T47D (cell line): ENCODE results near the gene UBE2QL1.

Source experiments
- DNase-seq, 2 experiments: peaks; one replicate each; pipeline versions ENCODE4 v3.0.0 to v3.0.0-alpha.2; 2011 to 2012; ENCODE audit warnings: low read depth in 1 of 2, low spot score in 1 of 2
- JUND ChIP-seq: IDR thresholded peaks from 2 replicates; pipeline ENCODE4 v1.6.1; 2012; ENCODE audit warnings: low read depth
- in situ Hi-C: cut with HindIII; loops from 2 replicates; pipeline ENCODE4 v1.10.0; 2016; ENCODE audit warnings: low sequenced_read_pairs, low pct_unique_long_range_greater_than_20kb

The UBE2QL1 gene

DNA sequence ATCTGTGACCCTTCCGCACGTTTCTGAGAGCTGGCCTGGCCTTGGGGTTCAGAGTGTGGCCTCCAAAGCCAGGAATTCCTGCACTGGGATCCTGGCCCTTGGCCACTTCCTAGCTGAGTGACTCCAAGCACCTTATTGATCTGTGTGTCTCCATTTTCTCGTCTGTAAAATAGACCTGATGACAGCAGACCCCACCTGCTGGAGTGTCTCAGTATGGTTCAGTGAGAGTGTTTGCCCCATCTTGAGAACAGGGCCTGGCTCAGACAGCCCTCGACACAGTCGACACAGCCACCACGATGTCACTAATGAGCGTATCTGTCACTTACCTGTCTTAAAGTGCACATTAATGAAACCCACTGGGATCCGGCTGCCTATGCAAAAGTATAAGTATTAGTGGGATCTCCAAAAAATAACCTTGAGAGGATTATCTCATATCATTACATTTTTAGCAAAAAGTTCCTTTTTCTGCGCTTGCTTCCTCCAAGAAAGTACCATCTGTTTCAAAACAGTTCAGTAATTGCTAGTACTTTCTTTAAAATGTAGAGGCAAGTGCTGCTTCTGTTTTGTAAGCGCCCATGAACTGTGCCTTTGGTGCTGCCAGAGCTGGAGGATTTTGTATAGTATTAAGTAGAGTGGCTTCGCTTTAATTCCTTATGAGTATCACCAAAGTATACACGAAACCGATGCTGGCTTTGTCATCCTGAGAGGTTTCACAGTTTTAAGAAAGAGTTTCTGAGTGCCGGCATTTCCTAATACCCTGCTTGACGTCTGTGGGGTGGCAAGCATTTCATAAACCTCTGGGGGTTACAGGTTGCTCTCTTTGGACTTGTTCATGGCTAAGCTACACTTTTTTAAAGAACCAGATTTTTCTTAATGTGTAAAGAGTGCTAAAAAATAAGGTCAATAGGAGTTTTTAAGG is 31.7 kb downstream of the UBE2QL1 start:
- no peak for TF ChIP-seq JUND
- peak in 1 of 2 experiments; percentile 21 for DNase-seq
- in situ Hi-C loops = no loop called here

DNA sequence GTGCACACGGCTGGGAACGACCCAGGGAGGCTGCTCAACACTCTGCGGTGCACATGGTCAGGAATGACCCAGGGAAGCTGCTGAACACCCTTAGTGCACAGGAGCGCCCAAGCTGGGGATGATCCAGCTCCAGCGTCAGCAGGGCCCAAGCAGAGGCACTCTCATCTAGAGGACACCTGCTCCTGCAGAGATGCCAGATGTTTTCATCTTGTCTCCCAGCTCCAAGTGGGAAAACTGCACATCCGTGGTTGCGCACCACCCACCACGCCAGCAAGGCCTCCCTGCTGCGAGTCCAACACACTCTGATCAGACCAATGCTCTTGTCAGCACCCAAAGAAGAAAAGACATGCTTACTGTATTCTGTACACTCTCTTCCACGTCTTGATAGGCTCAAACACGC is 34.1 kb downstream of the UBE2QL1 start:
- in situ Hi-C loops = no loop called here
- DNase-seq = no peak
- TF ChIP-seq JUND = no peak

DNA sequence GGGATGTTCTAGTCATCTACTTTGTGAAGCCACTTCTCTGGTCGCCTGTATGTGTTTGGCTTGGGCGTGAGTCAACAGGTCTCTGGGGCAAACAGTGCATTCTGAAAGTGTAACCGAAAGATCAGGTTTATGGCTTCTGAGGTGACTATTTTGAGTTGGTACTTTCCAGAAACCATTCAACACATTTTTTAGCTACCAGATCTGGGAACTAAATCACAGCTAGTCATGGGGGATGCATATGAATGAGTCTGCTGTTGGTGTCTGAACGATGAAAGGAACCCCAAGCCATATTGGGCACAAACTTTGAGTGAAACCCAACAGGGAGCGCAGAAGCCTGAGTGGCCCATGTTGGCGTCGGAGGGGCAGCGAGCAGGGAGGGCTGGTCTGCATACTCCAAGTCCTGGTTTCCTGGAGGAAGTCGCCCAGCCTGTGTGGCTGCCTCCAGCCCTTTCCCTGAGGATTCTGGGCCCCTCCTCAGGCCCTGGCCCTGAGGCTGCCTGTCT is 35.3 kb downstream of the UBE2QL1 start:
- in situ Hi-C loops = no loop called here
- no peak for DNase-seq
- TF ChIP-seq JUND = no peak

DNA sequence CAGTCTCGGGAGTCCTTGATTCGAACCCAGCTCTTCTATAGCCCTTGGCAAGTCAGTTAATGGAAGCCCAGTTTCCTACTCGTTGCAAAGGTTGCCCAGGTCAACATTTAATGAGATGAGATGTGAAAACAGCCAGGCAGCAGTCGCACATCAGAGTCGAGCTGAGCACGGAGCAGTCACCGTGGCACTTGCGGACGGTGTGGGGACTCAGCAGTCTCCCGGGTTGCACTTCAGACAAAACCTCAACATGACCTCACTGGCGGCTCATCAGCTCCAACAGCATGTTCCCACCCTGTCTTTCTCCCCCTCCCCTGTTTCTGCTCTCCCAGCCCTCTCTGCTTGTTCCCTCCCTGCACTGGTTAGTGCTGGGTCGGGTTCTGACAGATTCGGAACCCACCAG is 35.8 kb downstream of the UBE2QL1 start:
- no peak for TF ChIP-seq JUND
- in situ Hi-C loops = no loop called here
- DNase-seq = no peak

DNA sequence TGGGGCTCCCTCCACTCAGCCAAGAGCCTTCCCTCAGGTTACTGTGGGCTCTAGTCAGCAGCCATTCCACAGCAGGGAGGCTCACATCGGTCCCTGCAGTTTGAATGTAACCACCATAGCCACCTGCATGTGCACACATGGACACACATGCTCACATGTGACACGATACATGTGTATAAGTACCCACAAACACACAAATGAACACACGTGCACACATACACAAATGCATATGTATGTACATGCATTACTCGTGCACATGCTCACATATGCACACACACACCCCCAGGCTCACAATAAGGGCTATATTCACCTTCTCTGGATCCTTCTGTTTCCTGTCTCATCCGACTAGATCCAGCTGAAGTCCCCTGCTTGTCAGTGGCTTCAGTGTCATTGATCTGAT is 36.2 kb downstream of the UBE2QL1 start:
- no peak for DNase-seq
- in situ Hi-C loops = no loop called here
- TF ChIP-seq JUND = no peak

DNA sequence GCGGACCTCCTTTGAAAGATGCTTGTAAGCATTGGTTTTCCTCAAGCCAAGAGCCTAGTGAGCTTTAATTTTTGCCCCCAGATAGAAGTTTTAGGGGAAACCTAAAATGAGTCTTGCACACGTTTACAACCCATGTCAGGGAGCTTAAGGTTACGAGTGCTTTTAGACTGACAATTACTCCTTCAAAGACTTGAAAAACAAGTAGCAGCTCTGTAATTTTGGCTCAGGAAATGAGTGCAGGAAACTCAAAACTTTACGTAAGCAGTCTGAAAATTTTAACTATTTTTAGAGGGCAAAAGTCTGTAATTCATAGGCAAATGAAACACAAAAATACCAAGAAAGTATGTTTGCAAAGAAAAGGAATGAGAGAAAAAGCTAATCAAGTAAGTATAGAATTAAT is 36.8 kb downstream of the UBE2QL1 start:
- in situ Hi-C loops = no loop called here
- TF ChIP-seq JUND = no peak
- DNase-seq = no peak

DNA sequence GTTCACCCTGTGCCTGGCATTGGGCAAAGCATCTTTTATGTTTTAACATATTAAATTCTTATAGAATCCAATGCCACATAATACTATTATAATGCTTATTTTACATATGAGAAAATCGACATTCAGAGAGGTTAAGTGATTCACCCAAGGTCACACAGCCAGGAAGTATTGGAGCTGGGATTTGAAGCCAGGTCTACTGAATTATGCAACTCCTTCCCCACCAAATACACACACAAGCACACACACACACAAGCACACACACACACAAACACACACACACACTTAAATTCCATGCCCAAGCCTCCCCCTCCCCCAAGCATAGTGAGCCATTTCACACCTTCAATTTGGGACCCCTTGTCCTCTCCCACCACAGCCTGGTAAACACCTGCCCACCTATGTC is 37.4 kb downstream of the UBE2QL1 start:
- DNase-seq = no peak
- TF ChIP-seq JUND = no peak
- in situ Hi-C loops = no loop called here

DNA sequence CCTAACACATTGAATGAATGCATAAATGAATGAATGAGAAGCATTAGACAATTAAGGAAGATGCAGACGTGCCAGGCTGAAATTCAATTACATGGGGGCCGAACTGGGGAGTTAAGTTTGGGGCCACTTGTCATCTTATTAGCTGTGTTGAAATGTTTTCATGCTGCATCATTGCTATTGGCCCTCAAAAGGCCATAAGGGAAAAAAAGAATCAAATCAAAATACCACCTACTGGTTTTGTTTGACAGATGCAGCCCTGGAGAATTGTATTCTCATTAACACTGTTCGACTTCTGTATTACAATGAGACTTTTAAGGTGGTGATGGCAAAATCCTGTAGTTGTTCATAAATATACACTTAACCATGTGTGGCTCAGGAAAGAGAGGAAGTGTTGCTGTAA is 38.4 kb downstream of the UBE2QL1 start:
- in situ Hi-C loops = no loop called here
- no peak for DNase-seq
- TF ChIP-seq JUND = no peak

DNA sequence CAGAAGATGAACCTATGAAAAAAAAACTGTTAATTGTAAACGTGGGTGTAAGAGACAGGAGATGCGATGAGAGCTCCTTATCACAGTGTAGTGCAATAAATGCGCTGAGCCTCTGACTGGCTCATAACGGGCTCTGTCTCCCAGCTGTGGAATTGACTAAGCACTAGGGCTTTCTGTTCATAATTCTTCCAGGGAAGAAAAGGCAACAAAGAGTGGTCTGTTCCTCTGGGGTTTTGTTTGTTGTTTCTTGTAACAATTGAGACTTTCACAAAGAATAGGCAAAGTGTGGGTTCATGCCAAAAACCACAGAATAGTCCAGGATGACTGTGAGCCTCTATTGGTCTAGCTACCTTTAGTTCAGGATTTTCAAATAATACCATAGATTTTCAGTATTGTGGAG is 39.4 kb downstream of the UBE2QL1 start:
- no peak for DNase-seq
- no peak for TF ChIP-seq JUND
- in situ Hi-C loops = no loop called here

DNA sequence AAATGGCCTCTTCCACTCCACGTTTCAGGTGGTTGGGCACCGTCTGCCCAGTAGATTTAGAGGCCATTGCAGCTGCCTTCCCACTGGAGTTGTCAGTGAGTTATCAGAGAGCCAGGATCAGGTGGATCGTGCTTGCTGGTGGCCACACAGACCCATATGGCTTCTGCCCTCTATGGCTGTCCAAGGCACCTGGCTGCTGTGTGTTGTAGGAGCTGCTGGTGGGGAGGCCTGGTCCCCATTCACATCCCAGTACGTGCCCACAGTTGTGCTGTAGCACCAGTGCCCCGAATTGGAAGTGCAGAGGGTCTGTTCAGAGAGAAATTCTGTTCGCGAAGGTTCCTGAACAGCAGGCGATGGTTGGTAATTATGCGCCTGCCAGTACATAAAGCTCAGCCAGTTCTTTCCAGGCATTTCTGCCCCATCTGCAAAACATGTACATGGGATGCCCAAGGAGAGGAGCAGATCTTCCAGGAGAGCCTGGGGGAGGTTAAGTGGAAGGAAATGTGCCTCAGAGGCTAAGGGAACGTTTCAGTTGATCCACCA is 41.1 kb downstream of the UBE2QL1 start:
- in situ Hi-C loops = no loop called here
- DNase-seq = no peak
- TF ChIP-seq JUND = no peak

DNA sequence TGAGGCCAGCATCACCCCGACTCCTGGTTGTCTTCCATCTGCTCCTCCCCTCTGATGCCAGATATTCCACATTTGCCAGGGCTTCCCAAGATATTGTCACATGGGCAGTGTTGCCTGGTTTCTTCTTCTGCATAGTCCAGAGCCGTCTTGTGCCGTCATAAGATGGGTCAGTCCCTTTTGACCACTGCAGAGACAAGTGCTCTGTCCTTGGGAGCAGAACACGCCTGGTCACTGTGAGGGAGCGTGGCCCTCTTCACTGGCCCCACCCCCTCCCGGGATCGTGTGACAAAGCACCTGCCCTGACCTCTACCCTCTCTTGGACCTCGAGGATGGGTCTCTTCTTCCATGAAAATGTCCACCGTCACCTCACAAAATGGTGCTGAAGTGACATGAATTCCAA is 41.6 kb downstream of the UBE2QL1 start:
- no peak for TF ChIP-seq JUND
- no peak for DNase-seq
- in situ Hi-C loops = no loop called here

DNA sequence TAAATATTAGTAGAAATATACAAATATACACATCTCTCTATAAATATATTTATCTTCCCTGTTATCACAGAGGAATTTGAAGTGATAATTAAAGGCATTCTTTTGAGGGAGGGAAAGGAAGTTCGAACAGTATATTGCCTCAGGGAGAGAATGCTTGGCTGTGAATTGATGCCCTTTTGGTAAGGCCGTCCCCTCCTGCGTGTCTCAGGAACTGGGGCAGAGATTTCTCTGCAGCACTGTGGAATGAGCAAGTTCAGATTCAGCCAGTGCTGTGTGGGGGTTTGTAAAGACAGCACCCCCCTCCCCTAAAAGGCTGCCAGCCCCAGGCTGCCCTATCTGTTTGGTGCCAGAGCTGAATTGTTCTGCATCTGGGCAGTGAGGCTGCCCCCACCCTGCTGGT is 42.0 kb downstream of the UBE2QL1 start:
- DNase-seq = no peak
- TF ChIP-seq JUND = no peak
- in situ Hi-C loops = no loop called here

DNA sequence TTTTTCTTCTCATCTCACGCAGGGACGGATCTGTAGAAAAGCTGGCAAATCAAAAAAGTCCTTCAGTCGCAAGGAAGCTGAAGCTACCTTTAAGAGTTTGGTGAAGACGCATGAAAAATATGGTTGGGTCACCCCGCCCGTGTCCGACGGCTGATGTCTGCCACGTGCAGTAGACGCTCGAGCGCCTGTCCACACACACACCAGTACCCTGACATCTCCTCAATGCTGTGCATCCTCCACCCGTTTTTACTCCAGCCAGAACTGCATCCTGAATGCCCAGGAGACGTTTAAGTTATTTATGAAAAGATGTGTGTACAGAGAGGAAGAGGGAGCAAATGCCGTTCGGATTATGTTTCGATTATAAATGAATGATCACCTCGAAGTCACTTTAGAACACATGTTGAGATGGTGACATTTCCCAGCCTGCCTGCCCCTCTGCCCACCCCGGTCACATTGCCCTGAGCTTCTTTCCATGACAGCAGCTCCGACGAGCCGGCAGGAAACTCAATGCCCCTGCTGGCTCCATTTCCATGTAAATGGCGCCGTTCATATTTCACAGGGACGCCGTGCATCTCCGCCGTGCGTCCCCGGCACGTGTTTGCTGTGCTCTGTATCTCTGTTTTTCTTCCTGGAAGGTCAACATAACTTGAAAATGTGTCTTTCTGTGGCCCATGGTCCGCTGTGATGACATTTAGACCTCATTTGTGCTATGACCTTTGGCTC is 42.7 kb downstream of the UBE2QL1 start:
- in situ Hi-C loops = no loop called here
- DNase-seq = no peak
- no peak for TF ChIP-seq JUND

DNA sequence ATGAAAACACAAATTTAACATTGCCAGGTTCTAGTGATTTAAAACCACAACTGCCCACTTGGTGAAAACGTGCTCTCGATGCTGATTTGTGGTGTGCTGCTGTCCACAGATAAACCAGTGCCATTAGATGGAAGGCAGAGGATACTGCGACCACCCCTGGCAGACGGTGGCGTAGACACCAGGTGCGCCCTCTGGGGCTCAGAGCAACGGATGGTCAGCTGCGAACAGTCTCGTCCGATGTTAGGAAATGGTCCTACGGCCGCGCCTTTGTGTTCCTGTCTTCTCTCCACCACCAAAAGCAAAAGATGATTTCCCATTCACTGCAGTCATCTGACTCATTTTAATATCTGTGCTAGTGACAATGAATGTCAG is 43.2 kb downstream of the UBE2QL1 start:
- in situ Hi-C loops = no loop called here
- DNase-seq = no peak
- TF ChIP-seq JUND = no peak
